HG03039 (cell line): ENCODE data around the gene MRM3.
"Not testable (repeated sequence)": the region's sequence is repeated elsewhere in the genome, so short reads cannot be mapped to it uniquely, and the experiment has no call there.

Source experiments
- ATAC-seq: cut with Tn5 transposase; IDR thresholded peaks from one replicate; pipeline ENCODE4 v1.9.1; 2021; ENCODE audit warnings: mild to moderate bottlenecking, moderate library complexity; ENCODE audit not compliant: unreplicated experiment

Gene MRM3

GRCh38 chr17:794876-795275, 12.7 kb downstream of the MRM3 start:
- ATAC-seq, result no peak

- ATAC-seq, result no peak
These were observed 13.1 kb downstream of the MRM3 start for GRCh38 chr17:795276-795675.

- no peak for ATAC-seq
These were observed 13.6 kb downstream of the MRM3 start for GRCh38 chr17:795721-796120.

GRCh38 chr17:796609-797008, 14.5 kb downstream of the MRM3 start:
- ATAC-seq, result no peak

- no peak for ATAC-seq
These were observed 15.2 kb downstream of the MRM3 start for GRCh38 chr17:797236-797840.

GRCh38 chr17:798246-798645, 16.1 kb downstream of the MRM3 start:
- no peak for ATAC-seq

GRCh38 chr17:799261-799660, 17.1 kb downstream of the MRM3 start:
- no peak for ATAC-seq

GRCh38 chr17:800446-801242, 18.5 kb downstream of the MRM3 start:
- ATAC-seq, result no peak

GRCh38 chr17:801660-802059, 19.5 kb downstream of the MRM3 start:
- ATAC-seq, result no peak

GRCh38 chr17:802481-802880, 20.3 kb downstream of the MRM3 start:
- no peak for ATAC-seq

GRCh38 chr17:802901-803881, 21.0 kb downstream of the MRM3 start:
- ATAC-seq, result no peak

- ATAC-seq, result no peak
These were observed 22.6 kb downstream of the MRM3 start for GRCh38 chr17:804541-805435.

GRCh38 chr17:805886-806285, 23.7 kb downstream of the MRM3 start:
- ATAC-seq, result not testable (repeated sequence)

- no peak for ATAC-seq
These were observed 24.2 kb downstream of the MRM3 start for GRCh38 chr17:806346-806745.

GRCh38 chr17:806781-807522, 24.8 kb downstream of the MRM3 start:
- ATAC-seq, result no peak

- no peak for ATAC-seq
These were observed 25.6 kb downstream of the MRM3 start for GRCh38 chr17:807523-808294.

GRCh38 chr17:811051-811784, 29.1 kb downstream of the MRM3 start:
- no peak for ATAC-seq

GRCh38 chr17:812638-813204, 30.6 kb downstream of the MRM3 start:
- no peak for ATAC-seq
